Measurements from ENCODE around the gene CD109.

- TF ChIP-seq POLR2A (IDR thresholded peaks at IDR 0.05) (no peak), POLR2AphosphoS5 (IDR thresholded peaks at IDR 0.05) (no peak)
Observed at GRCh38 chr6:73832313-73832712, 136.3 kb downstream of the CD109 start.
